ENCODE data around the gene MUC12.
A peak's percentile ranks its signal among the peaks of the same experiment; 100 is the strongest.
"Not testable (repeated sequence)": the region's sequence is repeated elsewhere in the genome, so short reads cannot be mapped to it uniquely, and the experiment has no call there.

Gene MUC12

GRCh38 chr7:100963386-100963785, 6.0 kb upstream of the MUC12 start:
- no peak for DNase-seq

GRCh38 chr7:100963874-100964273, 5.5 kb upstream of the MUC12 start:
- no peak for DNase-seq

GRCh38 chr7:100964630-100965029, 4.7 kb upstream of the MUC12 start:
- no peak for DNase-seq

- DNase-seq, result no peak
These were observed 4.2 kb upstream of the MUC12 start for GRCh38 chr7:100965045-100965722.

GRCh38 chr7:100965723-100966541, 3.4 kb upstream of the MUC12 start:
- DNase-seq, result peak; percentile 61

GRCh38 chr7:100966542-100967291, 2.6 kb upstream of the MUC12 start:
- no peak for DNase-seq

GRCh38 chr7:100967292-100967863, 2.0 kb upstream of the MUC12 start:
- no peak for DNase-seq

- DNase-seq, result no peak
These were observed 1.3 kb upstream of the MUC12 start for GRCh38 chr7:100968031-100968430.

GRCh38 chr7:100968650-100969049, 715 bp upstream of the MUC12 start:
- no peak for DNase-seq

- no peak for DNase-seq
These were observed 2.0 kb downstream of the MUC12 start for GRCh38 chr7:100971111-100972001.

GRCh38 chr7:100972002-100972347, 2.6 kb downstream of the MUC12 start:
- no peak for DNase-seq

- no peak for DNase-seq
These were observed 4.7 kb downstream of the MUC12 start for GRCh38 chr7:100974021-100974420.

GRCh38 chr7:100975371-100975821, 6.0 kb downstream of the MUC12 start:
- no peak for DNase-seq

- no peak for DNase-seq
These were observed 8.9 kb downstream of the MUC12 start for GRCh38 chr7:100978300-100978699.

- DNase-seq, result no peak
These were observed 14.3 kb downstream of the MUC12 start for GRCh38 chr7:100983451-100984187.

GRCh38 chr7:100984241-100984918, 15.0 kb downstream of the MUC12 start:
- DNase-seq, result not testable (repeated sequence)

GRCh38 chr7:100985033-100985797, 15.8 kb downstream of the MUC12 start:
- DNase-seq, result not testable (repeated sequence)

- no peak for DNase-seq
These were observed 22.3 kb downstream of the MUC12 start for GRCh38 chr7:100991631-100992030.

- DNase-seq, result not testable (repeated sequence)
These were observed 22.9 kb downstream of the MUC12 start for GRCh38 chr7:100992280-100992679.

- not testable (repeated sequence) for DNase-seq
These were observed 25.3 kb downstream of the MUC12 start for GRCh38 chr7:100994671-100995070.
